GM20431 (cell line): ENCODE results near the gene KCP.

Source experiments
- in situ Hi-C: fragments of 300-500 bp; cut with MseI, MboI; formaldehyde crosslinking; loops from one replicate; pipeline ENCODE4 v1.15.0; 2020; ENCODE audit warnings: low sequenced_read_pairs; ENCODE audit not compliant: unreplicated experiment

The KCP gene

DNA sequence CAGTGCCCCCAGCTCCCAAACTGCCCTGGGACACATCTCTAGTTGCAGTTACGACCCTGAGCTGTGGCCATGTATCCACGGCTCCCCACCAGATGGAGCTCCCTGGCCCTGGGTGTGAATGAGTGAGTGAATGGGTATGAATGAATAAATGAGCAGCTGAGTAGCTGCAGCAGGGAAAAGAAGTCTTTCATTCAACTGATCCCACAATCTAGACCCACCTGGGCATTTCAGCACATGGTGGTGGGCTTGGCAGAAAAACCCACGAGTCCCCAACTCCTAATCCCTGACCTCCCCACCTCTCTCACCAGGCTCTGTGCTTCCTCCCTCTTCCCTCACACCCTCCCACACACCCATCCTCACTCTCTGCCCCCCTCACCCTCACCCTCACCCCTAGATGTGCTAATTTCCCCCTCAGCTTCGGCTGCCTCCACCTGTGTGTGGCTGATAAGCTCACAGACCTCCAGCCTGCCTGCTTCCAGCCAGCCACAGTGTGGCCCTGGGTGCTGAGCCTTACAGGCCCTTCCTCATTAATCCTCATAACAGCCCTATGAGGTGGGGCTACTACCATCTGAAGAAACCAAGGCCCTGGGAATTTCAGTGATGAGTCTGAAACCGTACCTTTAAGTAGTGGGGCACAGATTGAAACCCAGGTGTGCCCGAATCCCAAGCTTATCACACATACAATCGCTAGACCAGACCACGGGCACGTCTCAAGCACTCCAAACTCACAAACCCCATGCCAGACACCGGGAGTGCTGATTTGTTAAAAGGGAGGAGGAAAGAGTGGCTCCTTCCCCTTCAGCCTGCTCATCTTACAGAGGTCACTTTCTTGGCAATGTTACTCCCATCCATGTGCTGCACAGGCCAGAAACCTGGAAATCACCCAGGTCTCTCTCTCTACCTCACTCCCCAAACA, 50.1 kb downstream of the KCP start:
- in situ Hi-C loops, result no loop called here

DNA sequence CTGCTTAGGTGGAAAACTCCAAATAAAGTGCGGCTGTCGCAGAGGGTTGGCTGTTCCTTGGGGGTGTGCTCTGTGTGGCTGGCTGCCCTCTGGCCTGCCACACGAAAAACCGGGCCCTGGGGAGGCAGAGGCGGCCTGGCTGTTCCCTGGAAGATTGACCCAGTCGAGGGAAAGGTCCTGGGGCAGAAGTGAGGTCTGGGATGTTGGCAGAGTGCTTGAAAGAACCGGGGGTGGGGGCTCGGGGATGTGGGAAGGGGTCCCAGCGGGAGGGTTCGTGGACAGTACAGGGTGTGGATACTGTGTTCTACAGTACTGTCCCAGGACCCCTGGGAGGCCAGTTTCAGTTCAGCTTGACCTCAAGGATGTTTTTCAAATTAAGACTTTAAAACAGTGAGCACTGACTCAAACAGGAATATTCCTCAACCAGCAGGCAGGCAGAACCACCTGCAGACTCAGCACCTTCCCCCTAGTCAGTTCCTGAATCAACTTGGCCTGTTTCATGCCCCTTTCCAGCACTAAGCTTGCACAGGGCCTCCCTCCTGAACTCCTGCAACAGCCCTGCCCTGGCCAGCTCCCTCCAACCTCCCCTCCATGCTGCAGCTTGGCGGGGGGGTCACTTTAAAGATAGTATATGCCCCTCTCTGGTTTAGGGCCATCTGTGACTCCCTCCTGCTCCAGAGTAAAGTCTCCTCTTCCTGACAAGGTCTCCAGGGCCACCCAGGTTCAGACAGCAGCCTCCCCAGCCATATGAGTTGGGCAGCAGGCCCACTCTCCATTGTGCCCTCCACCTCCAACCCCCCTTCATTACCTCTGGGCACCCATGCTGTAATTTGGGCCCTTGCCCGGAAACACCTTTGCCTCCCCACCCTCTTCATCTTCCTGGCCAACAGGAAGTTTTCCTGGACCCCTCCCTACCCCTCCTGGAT, 51.0 kb downstream of the KCP start:
- in situ Hi-C loops, result no loop called here

DNA sequence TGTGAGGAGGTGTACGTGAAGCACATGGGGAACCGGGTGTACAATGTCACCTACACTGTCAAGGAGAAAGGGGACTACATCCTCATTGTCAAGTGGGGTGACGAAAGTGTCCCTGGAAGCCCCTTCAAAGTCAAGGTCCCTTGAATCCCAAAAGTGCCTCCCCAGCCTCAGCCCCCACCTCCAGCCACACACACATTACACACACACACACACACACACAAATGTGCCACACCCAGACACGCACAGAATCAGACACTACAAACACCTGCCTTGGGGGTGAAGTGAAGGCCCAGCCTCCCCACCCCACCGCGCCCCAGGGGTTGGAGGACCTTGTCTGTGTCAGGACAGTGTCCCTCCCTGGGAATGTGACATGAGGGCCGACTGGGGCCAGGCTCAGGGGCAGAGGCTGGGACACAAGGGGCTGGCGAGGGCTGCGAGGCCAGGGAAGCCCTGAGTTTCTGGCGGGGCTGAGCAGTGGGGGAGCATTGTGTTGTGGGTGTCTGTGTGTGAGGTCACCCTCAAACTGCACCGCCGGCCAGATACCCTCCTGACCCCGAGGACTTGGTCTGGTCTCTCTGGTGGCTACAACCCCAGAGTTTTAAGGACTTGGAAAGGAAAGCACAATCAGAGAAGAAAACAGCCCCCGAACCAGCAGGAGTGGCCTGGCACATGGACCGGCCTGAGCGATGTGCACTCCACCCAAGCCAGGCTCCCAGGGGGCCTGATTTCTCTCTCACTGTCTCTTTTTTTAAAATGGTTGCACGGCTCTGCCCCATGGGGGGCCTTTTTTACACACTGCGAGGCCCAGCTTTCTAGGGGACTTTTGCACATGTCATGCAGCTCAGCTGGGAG, 51.9 kb downstream of the KCP start:
- in situ Hi-C loops, result no loop called here

DNA sequence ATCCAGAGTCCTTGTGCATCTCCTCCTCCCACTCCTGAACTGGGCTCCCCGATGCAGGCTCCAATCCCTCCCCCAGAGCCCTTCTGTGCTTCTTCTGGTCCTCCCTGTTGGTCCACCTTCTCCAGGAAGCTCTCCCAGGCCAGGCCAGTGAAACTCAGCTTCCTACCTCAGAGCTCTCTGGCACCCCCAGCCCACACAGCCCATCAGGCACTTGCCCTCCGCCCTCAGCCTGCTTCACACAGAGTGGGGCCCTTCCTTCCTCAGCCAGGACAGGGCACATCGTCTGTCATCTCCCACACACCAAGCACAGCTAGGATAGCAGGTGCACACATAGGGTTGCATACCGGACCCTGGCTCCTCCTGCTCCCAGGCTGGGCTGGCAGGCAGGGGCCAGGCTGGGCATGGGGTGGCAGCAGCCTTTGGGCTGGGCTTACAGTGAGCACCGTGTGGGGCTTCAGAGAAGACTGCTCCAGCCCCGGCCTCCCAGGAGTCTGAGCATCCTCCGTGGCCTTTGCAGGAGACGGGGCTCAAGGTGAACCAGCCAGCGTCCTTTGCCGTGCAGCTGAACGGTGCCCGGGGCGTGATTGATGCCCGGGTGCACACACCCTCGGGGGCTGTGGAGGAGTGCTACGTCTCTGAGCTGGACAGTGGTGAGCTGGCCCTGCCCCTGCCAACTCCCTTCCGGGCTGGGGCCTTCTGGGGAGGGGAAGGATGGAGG, 54.3 kb downstream of the KCP start:
- in situ Hi-C loops, result no loop called here

DNA sequence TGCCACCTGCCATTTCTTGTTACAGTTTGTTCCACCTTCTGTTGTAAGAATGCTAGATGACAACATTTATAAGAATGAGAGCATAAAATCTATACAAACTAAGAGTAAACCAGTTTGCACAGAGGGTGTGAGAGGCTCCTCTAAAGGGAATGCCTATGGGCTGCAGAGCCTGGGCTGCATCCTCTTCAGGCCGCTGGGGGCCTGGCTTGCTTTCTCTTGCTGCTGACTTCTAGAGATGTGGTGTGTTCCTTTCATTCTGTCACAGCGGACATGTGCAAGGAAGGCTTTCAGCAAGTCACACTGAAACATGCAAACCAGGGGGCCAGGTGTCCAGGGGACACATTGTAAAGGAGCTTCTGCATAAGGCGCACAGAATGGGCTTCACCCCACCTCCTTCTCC, 55.0 kb downstream of the KCP start:
- in situ Hi-C loops, result no loop called here

DNA sequence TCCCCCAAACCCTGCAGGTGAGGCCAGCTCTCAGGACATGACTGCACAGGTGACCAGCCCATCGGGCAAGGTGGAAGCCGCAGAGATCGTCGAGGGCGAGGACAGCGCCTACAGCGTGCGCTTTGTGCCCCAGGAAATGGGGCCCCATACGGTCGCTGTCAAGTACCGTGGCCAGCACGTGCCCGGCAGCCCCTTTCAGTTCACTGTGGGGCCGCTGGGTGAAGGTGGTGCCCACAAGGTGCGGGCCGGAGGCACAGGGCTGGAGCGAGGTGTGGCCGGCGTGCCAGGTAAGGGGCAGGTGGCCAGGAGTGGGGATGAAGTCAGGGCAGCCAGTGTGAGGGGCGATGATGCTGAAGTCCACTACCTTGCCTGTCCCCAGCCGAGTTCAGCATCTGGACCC, 56.1 kb downstream of the KCP start:
- in situ Hi-C loops, result no loop called here

DNA sequence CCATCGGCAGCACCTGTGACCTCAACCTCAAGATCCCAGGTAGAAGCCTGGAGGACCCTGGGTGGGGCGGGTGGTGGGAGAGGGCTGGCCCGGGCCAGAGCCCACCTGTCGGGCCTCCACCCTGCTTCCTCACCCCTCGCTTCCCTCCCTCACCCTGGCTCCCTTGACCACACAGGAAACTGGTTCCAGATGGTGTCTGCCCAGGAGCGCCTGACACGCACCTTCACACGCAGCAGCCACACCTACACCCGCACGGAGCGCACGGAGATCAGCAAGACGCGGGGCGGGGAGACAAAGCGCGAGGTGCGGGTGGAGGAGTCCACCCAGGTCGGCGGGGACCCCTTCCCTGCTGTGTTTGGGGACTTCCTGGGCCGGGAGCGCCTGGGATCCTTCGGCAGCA, 56.7 kb downstream of the KCP start:
- in situ Hi-C loops, result no loop called here

DNA sequence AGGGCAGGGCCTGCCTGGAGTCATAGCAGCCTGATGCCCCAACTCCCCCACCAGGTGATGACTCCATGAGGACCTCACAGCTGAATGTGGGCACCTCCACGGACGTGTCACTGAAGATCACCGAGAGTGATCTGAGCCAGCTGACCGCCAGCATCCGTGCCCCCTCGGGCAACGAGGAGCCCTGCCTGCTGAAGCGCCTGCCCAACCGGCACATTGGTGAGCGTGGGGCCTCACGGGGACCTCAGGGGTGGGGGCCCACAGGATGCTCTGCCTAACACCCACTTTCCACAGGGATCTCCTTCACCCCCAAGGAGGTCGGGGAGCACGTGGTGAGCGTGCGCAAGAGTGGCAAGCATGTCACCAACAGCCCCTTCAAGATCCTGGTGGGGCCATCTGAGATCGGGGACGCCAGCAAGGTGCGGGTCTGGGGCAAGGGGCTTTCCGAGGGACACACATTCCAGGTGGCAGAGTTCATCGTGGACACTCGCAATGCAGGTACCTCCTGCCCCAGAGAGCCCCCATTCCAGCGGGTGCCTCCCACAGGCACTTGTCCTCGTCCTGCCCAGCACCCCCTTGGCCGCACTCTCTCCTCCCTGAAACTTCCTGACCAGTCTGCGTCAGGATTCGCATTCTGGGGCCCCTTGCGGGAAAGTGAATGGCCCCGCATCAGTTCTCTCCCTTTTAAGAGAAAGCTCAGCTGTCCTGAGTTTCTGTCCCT, 57.8 kb downstream of the KCP start:
- in situ Hi-C loops, result no loop called here

DNA sequence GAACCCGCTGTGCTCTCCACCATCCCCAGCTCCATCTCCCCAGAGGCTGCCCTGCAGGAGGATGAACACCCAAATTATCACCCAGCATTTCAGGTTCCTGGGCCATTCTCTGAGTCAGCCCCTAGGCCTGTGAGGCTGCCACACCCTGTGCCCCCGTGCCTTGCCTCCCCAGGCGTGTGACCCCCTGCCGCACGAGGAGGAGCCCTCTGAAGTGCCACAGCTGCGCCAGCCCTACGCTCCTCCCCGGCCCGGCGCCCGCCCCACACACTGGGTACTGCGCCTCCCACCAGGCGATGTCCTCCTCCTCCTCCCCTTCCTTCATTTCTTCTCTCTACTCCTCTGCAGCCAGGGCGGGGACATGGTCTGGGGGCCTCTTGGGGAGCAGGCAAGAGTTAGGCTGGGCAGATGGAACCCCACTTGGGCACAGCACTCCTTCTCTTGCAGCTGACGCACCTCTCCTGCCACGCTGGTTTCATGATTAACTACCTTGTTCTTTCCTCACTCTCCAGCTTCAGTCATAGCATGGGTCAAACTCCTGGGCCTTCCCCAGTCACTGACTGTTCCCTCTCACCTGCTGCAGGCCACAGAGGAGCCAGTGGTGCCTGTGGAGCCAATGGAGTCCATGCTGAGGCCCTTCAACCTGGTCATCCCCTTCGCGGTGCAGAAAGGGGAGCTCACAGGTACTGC, 60.6 kb downstream of the KCP start:
- in situ Hi-C loops, result no loop called here

DNA sequence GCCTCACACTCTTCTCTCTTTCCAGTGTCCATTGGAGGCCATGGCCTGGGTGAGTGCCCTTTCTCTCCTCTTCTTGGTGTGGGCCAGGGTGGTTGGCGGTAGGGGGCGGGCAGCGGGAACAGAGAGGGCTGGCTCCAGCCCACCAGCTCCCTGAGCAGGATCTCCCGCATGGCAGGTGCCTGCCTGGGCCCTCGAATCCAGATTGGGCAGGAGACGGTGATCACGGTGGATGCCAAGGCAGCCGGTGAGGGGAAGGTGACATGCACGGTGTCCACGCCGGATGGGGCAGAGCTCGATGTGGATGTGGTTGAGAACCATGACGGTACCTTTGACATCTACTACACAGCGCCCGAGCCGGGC, 61.4 kb downstream of the KCP start:
- in situ Hi-C loops, result no loop called here

DNA sequence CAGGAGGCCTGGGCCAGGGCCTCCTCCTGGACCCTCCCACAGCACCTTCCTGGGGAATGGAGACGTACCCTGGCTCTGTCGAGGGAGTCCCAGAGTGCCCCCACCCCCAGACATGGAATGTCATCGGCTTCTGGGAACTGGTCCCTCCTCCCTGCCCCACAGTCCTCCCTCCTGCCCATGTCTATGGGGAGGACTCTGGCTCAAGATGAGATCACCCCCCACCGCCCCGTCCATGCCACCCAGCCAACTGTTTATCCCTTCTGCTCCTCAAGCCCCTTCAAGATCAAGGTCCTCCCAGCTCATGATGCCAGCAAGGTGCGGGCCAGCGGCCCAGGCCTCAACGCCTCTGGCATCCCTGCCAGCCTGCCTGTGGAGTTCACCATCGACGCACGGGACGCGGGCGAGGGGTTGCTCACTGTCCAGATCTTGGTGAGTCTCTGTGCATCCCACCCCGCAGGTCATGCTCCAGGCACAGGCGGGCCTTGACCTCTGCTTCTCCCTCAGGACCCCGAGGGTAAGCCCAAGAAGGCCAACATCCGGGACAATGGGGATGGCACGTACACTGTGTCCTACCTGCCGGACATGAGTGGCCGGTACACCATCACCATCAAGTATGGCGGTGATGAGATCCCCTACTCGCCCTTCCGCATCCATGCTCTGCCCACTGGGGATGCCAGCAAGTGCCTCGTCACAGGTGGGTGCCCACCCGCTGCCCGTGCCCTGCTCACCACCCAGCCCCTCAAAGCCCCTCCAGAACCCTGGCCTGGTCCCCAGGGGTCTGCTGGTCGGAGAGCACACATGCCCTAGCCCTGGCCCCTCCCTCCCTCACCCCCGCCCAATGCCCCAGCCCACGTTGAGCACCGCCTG, 62.0 kb downstream of the KCP start:
- in situ Hi-C loops, result no loop called here

DNA sequence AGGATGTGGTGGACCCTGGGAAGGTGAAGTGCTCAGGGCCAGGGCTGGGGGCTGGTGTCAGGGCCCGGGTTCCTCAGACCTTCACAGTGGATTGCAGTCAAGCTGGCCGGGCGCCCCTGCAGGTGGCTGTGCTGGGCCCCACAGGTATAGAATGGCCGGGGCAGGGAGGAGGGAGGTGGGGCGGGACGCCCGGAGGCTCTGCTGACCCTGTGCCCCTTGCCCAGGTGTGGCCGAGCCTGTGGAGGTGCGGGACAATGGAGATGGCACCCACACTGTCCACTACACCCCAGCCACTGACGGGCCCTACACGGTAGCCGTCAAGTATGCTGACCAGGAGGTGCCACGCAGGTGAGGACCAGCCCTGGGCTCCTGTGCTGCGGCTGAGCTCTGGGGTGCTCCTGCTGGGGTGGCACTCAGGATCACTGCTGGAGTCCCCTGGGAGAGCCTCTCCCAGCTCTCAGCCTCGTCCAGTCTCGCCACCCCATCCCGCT, 62.7 kb downstream of the KCP start:
- in situ Hi-C loops, result no loop called here

DNA sequence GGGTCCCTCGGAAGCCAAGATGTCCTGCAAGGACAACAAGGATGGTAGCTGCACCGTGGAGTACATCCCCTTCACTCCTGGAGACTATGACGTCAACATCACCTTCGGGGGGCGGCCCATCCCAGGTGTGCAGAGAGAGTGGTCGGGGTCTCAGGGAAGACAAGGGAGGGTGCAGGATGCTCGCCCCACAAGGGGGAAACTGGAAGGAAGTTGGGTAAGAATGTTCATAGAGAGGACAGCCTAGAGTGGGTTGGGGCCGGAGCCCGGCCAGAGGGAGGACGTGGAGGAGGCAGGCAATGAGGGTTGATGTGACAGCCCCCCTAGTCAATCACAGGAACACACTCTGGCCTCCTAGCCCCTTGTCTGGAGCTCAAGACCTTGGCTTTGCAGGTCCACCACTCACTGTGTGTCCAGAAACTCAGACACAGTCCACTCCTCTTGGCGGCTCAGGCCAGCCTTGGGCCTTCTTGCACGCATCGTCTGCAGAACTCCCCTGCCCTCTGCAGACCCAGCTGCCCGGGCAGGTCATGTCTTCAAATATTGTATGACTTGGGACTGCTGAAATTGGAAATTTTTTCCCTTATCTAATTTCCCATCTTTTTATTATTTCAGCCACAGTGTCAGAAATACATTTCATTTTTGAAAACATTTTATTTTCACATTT, 63.6 kb downstream of the KCP start:
- in situ Hi-C loops, result no loop called here

DNA sequence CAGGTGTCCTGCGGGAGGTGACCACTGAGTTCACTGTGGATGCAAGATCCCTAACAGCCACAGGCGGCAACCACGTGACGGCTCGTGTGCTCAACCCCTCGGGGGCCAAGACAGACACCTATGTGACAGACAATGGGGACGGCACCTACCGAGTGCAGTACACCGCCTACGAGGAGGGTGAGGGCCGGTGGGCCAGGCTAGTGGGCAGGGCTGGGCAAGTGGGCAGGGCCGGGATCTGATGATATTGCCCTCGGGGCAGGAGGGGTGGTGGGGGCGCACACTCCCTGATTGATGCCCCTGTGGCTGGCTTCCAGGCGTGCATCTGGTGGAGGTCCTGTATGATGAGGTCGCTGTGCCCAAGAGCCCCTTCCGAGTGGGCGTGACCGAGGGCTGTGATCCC, 64.5 kb downstream of the KCP start:
- in situ Hi-C loops, result no loop called here

DNA sequence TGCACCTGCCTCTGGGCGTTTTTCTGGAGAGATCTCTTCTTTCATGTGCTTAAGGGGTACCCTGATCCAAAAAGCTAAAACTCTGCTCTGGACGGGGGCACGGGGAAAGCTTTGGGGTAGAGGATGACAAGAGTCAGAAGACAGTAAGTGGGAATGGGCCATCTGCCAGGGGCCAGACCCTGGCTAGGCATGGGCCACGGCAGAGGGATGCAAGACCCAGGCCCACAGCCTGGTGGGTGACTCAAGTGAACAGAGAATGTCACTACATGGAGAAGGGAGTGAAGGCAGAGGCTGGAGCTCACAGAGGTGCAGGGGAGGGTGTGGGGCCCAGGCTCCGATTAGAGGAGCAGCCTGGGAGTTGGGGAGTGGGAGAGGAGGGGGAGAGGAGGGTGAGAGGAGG, 65.0 kb downstream of the KCP start:
- in situ Hi-C loops, result no loop called here

DNA sequence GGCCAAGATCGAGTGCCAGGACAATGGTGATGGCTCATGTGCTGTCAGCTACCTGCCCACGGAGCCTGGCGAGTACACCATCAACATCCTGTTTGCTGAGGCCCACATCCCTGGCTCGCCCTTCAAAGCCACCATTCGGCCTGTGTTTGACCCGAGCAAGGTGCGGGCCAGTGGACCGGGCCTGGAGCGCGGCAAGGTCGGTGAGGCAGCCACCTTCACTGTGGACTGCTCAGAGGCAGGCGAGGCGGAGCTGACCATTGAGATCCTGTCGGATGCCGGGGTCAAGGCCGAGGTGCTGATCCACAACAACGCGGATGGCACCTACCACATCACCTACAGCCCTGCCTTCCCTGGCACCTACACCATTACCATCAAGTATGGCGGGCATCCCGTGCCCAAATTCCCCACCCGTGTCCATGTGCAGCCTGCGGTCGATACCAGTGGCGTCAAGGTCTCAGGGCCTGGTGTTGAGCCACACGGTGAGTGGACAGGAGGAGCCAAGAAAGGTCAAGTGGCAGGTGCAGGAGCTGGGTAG, 65.7 kb downstream of the KCP start:
- in situ Hi-C loops, result no loop called here
